Skeletal muscle tissue (tissue), 4 donors: Measurements from ENCODE around the gene RGS1. TPM values are rescaled to one million over a fixed set of nuclear protein-coding genes. Genes with fewer than 3 reads are reported as not detected.

Experiments used
- H3K27ac ChIP-seq: one replicate; pipeline ENCODE4 v1.7.0; 2013; ENCODE audit warnings: mild to moderate bottlenecking, low read depth, low read length, inconsistent platforms
- H3K27me3 ChIP-seq, 3 donors: one replicate each; pipeline ENCODE4 v1.7.0; 2013; ENCODE audit warnings: low read length in 3 of 3; ENCODE audit not compliant: control insufficient read depth in 3 of 3, insufficient read depth in 3 of 3
- H3K36me3 ChIP-seq, 3 donors: one replicate each; pipeline ENCODE4 v1.7.0; 2013; ENCODE audit warnings: low read length in 3 of 3; ENCODE audit not compliant: control insufficient read depth in 3 of 3, insufficient read depth in 3 of 3
- H3K4me1 ChIP-seq, 3 donors: one replicate each; pipeline ENCODE4 v1.7.0; 2013; ENCODE audit warnings: low read length in 3 of 3, mild to moderate bottlenecking in 3 of 3; ENCODE audit not compliant: control insufficient read depth in 3 of 3, insufficient read depth in 3 of 3
- H3K4me3 ChIP-seq, 3 donors: one replicate each; pipeline ENCODE4 v1.7.0; 2013; ENCODE audit warnings: low read length in 3 of 3
- H3K9ac ChIP-seq, 3 donors: one replicate each; pipeline ENCODE4 v1.7.0; 2013; ENCODE audit warnings: low read length in 3 of 3, mild to moderate bottlenecking in 3 of 3, moderate library complexity in 2 of 3, low read depth in 1 of 3
- H3K9me3 ChIP-seq, 3 donors: one replicate each; pipeline ENCODE4 v1.7.0; 2013; ENCODE audit warnings: low read length in 3 of 3; ENCODE audit not compliant: control insufficient read depth in 3 of 3
- total RNA-seq: library from RNA; depleted of rRNA; stranded (reverse); fragments of >200 nt; gene quantifications from one replicate; pipeline ENCODE4 v1.2.3, GENCODE V29; 2014
- donor health status: Osteomylitis.

Gene RGS1
- total RNA-seq, 1 donor from 2014 or later = 5.7 TPM

DNA sequence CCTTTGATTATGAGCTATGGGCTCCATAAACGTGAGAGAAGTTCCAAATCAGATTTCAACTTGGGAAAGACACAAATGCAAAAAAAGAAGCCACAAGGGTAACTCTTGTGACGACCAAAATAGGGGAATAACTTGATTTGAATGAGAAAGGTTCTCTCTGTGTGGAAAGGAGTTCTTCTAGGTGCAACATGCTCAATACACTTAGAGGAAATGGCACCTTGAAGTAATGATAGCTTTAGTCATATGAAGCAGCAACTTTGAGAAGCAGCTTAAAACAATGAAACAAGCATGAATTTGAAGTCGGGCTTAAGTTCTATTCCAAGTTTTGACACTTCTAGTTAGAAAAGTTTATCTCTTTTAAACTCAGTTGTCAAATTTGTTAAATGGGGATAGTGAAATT lies 21.8 kb upstream of the RGS1 start:
- no peak overlapping the region for H3K9ac ChIP-seq
- H3K9me3 ChIP-seq = no peaks in the 10 kb centered on the region
- H3K4me1 ChIP-seq = no peaks in the 10 kb centered on the region
- H3K4me3 ChIP-seq = no peak overlapping the region
- no peak overlapping the region for H3K27ac ChIP-seq
- no peaks in the 10 kb centered on the region for H3K27me3 ChIP-seq
- H3K36me3 ChIP-seq = no peaks in the 10 kb centered on the region

- no peaks in the 10 kb centered on the region for H3K4me1 ChIP-seq
- no peak overlapping the region for H3K9ac ChIP-seq
- H3K36me3 ChIP-seq = no peaks in the 10 kb centered on the region
- H3K27me3 ChIP-seq = no peaks in the 10 kb centered on the region
- H3K4me3 ChIP-seq = no peak overlapping the region
- no peak overlapping the region for H3K27ac ChIP-seq
- H3K9me3 ChIP-seq = no peaks in the 10 kb centered on the region
Measured at GRCh38 chr1:192554904-192555303, 20.7 kb upstream of the RGS1 start.

GRCh38 chr1:192555399-192555798 lies 20.2 kb upstream of the RGS1 start:
- no peaks in the 10 kb centered on the region for H3K9me3 ChIP-seq
- no peak overlapping the region for H3K9ac ChIP-seq
- H3K4me3 ChIP-seq = no peak overlapping the region
- H3K27me3 ChIP-seq = no peaks in the 10 kb centered on the region
- H3K4me1 ChIP-seq = no peaks in the 10 kb centered on the region
- no peak overlapping the region for H3K27ac ChIP-seq
- no peaks in the 10 kb centered on the region for H3K36me3 ChIP-seq

GRCh38 chr1:192557841-192558595 lies 17.6 kb upstream of the RGS1 start:
- H3K27ac ChIP-seq = no peak overlapping the region
- no peak overlapping the region for H3K9ac ChIP-seq
- H3K27me3 ChIP-seq = no peaks in the 10 kb centered on the region
- no peak overlapping the region for H3K4me3 ChIP-seq
- no peaks in the 10 kb centered on the region for H3K4me1 ChIP-seq
- no peaks in the 10 kb centered on the region for H3K9me3 ChIP-seq
- no peaks in the 10 kb centered on the region for H3K36me3 ChIP-seq

DNA sequence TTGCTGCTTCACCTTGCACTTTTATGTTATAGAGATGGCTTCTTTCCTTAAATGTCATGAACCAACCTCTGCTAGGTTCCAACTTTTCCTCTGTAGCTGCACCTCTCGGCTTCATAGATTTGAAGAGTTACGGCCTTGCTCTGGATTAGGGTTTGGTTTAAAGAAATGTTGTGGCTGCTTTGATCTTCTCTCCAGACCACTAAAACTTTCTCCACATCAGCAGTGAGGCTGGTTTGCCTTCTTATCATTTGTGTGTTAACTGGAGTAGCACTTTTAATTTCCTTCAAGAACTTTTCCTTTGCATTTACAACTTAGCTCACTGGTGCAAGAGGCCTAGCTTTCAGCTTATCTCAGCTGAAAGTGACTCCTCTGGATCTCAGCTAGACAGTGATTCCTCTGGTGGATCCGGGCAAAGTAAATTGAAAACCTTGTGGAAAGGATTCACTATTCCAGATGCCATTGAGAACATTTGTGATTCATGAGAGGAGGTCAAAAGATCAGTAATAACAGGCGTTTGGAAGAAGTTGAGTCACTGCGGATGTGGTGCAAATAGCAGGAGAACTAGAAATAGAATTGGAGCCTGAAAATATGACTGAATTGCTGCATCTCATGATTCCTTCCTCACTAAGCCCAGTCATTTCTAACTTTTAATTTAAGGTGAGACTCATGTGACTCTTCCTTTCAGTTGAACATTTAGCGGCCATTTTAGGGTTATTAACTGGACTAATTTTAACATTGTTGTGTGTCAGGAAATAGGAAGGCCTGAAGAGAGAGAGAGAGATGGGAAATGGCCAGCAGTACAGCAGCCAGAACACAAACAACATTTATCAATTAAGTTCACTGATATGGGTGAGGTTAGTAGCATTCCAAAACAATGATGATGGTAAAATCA lies 16.2 kb upstream of the RGS1 start:
- peak overlapping the region; percentile 61 for H3K27ac ChIP-seq
- no peaks in the 10 kb centered on the region for H3K36me3 ChIP-seq
- no peaks in the 10 kb centered on the region for H3K27me3 ChIP-seq
- no peak overlapping the region for H3K9ac ChIP-seq
- H3K4me3 ChIP-seq = no peak overlapping the region
- H3K4me1 ChIP-seq = no peaks in the 10 kb centered on the region
- H3K9me3 ChIP-seq = no peaks in the 10 kb centered on the region

GRCh38 chr1:192561301-192561700 lies 14.3 kb upstream of the RGS1 start:
- H3K4me1 ChIP-seq = no peaks in the 10 kb centered on the region
- no peak overlapping the region for H3K9ac ChIP-seq
- H3K27me3 ChIP-seq = no peaks in the 10 kb centered on the region
- H3K9me3 ChIP-seq = no peaks in the 10 kb centered on the region
- H3K4me3 ChIP-seq = no peak overlapping the region
- no peaks in the 10 kb centered on the region for H3K36me3 ChIP-seq
- no peak overlapping the region for H3K27ac ChIP-seq

- Histone ChIP-seq H3K4me3 (no peak overlapping the region), H3K9me3 (no peaks in the 10 kb centered on the region), H3K36me3 (no peaks in the 10 kb centered on the region), H3K27ac (no peak overlapping the region), H3K9ac (no peak overlapping the region), H3K27me3 (no peaks in the 10 kb centered on the region), H3K4me1 (no peaks in the 10 kb centered on the region)
Measured at GRCh38 chr1:192563129-192563528, 12.4 kb upstream of the RGS1 start.

DNA sequence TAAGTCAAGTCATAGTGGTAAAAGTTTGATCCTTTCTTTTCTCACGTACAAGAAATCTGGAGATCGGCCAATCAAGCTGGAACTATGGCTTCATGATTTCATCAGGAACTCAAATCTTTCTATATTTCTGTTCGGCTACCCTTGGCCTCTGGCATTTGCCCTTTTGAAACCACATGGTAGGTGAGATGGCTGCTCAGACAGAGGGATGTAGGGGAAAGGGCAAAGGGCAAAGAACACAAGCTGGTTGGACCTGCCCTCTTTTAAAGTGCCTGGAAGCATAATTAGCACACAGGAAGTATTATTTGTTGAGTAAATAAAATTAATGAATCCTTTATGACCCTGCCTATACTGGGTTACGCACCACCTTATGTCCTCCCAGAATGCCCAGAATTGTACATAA lies 11.5 kb upstream of the RGS1 start:
- no peaks in the 10 kb centered on the region for H3K36me3 ChIP-seq
- no peaks in the 10 kb centered on the region for H3K9me3 ChIP-seq
- H3K27me3 ChIP-seq = no peaks in the 10 kb centered on the region

DNA sequence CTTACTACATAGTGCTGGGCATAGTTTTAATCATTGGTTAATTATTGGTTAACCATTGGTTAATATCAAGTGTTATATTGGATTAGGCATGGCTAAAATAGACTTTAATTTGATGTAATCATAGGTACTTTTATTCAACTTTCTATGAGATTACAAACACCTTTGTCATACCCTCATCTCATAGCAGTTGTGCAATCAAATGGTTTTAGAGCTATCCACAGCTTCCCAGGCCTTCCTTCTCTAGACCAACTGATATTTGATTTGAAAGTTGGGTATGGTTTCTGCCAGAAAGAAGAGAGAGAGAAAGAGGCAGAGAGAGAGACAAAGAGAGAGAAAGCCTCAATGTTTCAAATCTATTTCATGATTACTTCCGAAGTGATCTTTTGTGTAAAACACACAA lies 9.6 kb upstream of the RGS1 start:
- Histone ChIP-seq H3K9ac (no peak overlapping the region), H3K36me3 (no peaks in the 10 kb centered on the region), H3K4me3 (no peak overlapping the region), H3K27me3 (no peaks in the 10 kb centered on the region), H3K27ac (no peak overlapping the region), H3K9me3 (no peaks in the 10 kb centered on the region), H3K4me1 (no peaks in the 10 kb centered on the region)

More for the DNA sequence above, 11.5 kb upstream of the RGS1 start:
- H3K9ac ChIP-seq = no peak overlapping the region
- H3K4me3 ChIP-seq = no peak overlapping the region
- no peaks in the 10 kb centered on the region for H3K4me1 ChIP-seq
- H3K27ac ChIP-seq = no peak overlapping the region

GRCh38 chr1:192566657-192567056 lies 8.9 kb upstream of the RGS1 start:
- no peak overlapping the region for H3K27ac ChIP-seq
- H3K9ac ChIP-seq = no peak overlapping the region
- H3K27me3 ChIP-seq = no peaks in the 10 kb centered on the region
- H3K4me1 ChIP-seq = no peaks in the 10 kb centered on the region
- H3K36me3 ChIP-seq = no peaks in the 10 kb centered on the region
- H3K4me3 ChIP-seq = no peak overlapping the region
- H3K9me3 ChIP-seq = no peaks in the 10 kb centered on the region
